ENCODE measurements around the gene TGIF1. TPM values are rescaled to one million over a fixed set of nuclear protein-coding genes. Genes with fewer than 3 reads are reported as not detected.

Gene TGIF1
- total and polyA plus RNA-seq, 2 of the 4 experiments (the other 2 are of a cell fraction), result 62.1 to 118 TPM

DNA sequence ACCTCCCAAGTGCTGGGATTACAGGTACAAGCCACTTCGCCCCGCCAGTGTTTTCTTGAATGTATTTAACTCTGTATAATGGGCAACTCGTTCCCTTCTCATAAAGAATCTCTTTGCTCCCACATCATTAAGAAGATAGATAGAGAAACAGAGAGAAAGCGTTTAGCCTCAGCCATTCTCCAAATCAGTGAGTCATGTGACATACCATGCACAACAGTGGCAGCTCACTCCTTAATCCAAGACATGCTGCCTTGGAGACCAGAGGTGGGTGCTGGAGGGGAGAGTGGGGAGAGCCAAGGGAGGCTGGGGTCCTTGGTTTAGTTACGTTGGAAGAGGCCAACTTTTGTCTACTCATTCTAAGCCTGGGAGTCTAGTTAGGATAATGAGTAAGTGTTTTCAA, 54.7 kb downstream of the TGIF1 start:
- DNase-seq (no peak), ATAC-seq (ENCODE audit: low read depth) (no peak)
- no peak overlapping the region for H3K23ac ChIP-seq (ENCODE audit: low read depth, low read length)
- ChIA-PET CTCF (no interaction called here), POLR2A (ENCODE audit: unreplicated experiment) (no interaction called here)
- TF ChIP-seq, protein P1, sequence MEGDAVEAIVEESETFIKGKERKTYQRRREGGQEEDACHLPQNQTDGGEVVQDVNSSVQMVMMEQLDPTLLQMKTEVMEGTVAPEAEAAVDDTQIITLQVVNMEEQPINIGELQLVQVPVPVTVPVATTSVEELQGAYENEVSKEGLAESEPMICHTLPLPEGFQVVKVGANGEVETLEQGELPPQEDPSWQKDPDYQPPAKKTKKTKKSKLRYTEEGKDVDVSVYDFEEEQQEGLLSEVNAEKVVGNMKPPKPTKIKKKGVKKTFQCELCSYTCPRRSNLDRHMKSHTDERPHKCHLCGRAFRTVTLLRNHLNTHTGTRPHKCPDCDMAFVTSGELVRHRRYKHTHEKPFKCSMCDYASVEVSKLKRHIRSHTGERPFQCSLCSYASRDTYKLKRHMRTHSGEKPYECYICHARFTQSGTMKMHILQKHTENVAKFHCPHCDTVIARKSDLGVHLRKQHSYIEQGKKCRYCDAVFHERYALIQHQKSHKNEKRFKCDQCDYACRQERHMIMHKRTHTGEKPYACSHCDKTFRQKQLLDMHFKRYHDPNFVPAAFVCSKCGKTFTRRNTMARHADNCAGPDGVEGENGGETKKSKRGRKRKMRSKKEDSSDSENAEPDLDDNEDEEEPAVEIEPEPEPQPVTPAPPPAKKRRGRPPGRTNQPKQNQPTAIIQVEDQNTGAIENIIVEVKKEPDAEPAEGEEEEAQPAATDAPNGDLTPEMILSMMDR (conservative IDR thresholded peaks at IDR 0.05; ENCODE audit: low read depth, low read length), result no peak
- TF ChIP-seq RCOR1 (IDR thresholded peaks at IDR 0.05; ENCODE audit: insufficient replicate concordance, low read length), result no peak
- no peak for TF ChIP-seq CHD1 (IDR thresholded peaks at IDR 0.05; ENCODE audit: low read depth, low read length)
- no peak for TF ChIP-seq MXI1 (IDR thresholded peaks at IDR 0.05; ENCODE audit: borderline replicate concordance, low read depth, low read length)
- TF ChIP-seq BHLHE40 (IDR thresholded peaks at IDR 0.05; ENCODE audit: low read depth, low read length), result no peak
- TF ChIP-seq POLR2A (IDR thresholded peaks at IDR 0.05; ENCODE audit: low read depth, low read length), result no peak
- no peak for TF ChIP-seq MAZ (IDR thresholded peaks at IDR 0.05; ENCODE audit: borderline replicate concordance, low read depth, low read length)
- no peak for TF ChIP-seq RAD21 (IDR thresholded peaks at IDR 0.05; ENCODE audit: low read length)
- no peak overlapping the region for H3K4me2 ChIP-seq (ENCODE audit: low read depth, low read length)
- no peak overlapping the region for H2BK5ac ChIP-seq (ENCODE audit: low read depth, low read length, poor library complexity, severe bottlenecking)
- H2AFZ ChIP-seq (replicated peaks; ENCODE audit: low read length, poor library complexity), result no peak overlapping the region
- H3K14ac ChIP-seq (replicated peaks; ENCODE audit: low read depth, low read length), result no peak overlapping the region
- no TSS peak for BruUV-seq (replicated peaks)
- H4K5ac ChIP-seq (ENCODE audit: low read depth, low read length), result no peak overlapping the region
- H3K18ac ChIP-seq (ENCODE audit: low read depth, low read length), result no peak overlapping the region
- intact Hi-C loops (cut with micrococcal nuclease) (no loop called here), dilution Hi-C loops (cut with HindIII; ENCODE audit: low sequenced_read_pairs, unreplicated experiment) (no loop called here), in situ Hi-C loops (cut with MboI; ENCODE audit: low sequenced_read_pairs) (no loop called here)
- no peaks in the 10 kb centered on the region for H3K27me3 ChIP-seq (ENCODE audit: control insufficient read depth, insufficient read depth, low read length)
- no peak overlapping the region for H2AK5ac ChIP-seq (ENCODE audit: low read depth, low read length)
- no peak overlapping the region for H3K4ac ChIP-seq (ENCODE audit: low read depth, low read length)
- H3K4me3 ChIP-seq (ENCODE audit: insufficient read depth, low read depth, low read length), result no peak overlapping the region
- H2AK9ac ChIP-seq (replicated peaks; ENCODE audit: low read depth, low read length, poor library complexity), result no peak overlapping the region
- H3K36me3 ChIP-seq (ENCODE audit: control insufficient read depth, insufficient read depth, low read length), result no peaks in the 10 kb centered on the region
- WGBS, 2 experiments (ENCODE audit: extremely low coverage in 2 of 2, insufficient read length in 1 of 2), result no CpG with 5 or more reads among the region's 5 CpGs
- H3K79me1 ChIP-seq (ENCODE audit: low read depth in 1 of 2, low read length in 2 of 2), result no peaks in the 10 kb centered on the region
- no peak overlapping the region for H3K9ac ChIP-seq (ENCODE audit: low read depth, low read length)
- no peak overlapping the region for H2BK120ac ChIP-seq (ENCODE audit: low read depth, low read length)
- no peaks in the 10 kb centered on the region for H4K20me1 ChIP-seq (ENCODE audit: insufficient read depth, low read length)
- no peaks in the 10 kb centered on the region for H3K9me1 ChIP-seq (ENCODE audit: insufficient read depth, low read length)
- no peak overlapping the region for H3K56ac ChIP-seq (ENCODE audit: extremely low read depth, insufficient read depth, low read length)
- no peak overlapping the region for H2BK20ac ChIP-seq (ENCODE audit: low read depth, low read length)
- no peak overlapping the region for H2BK15ac ChIP-seq (ENCODE audit: low read depth, low read length)
- no peak overlapping the region for H4K8ac ChIP-seq (ENCODE audit: low read depth in 2 of 2, low read length in 2 of 2)
- H3K4me1 ChIP-seq (ENCODE audit: control insufficient read depth, insufficient read depth, low read length), result no peaks in the 10 kb centered on the region; the same call in 1 of the 2 replicates
- no peaks in the 10 kb centered on the region for H3K9me3 ChIP-seq (ENCODE audit: control insufficient read depth, insufficient read depth, low read length)
- H3K27ac ChIP-seq (ENCODE audit: insufficient read depth, low read length), result no peak overlapping the region
- no peak overlapping the region for H4K91ac ChIP-seq (ENCODE audit: insufficient read depth, low read depth, low read length)

Data from IMR-90 (cell line).